ENCODE results near the gene PIK3R5. TPM values are rescaled to one million over a fixed set of nuclear protein-coding genes. Genes with fewer than 3 reads are reported as not detected.

The PIK3R5 gene
- polyA plus RNA-seq, 3 donors: 32.1 to 127 (median 47.5) TPM

- intact Hi-C loops (cut with micrococcal nuclease): no loop called here
- Histone ChIP-seq H3K4me1 (ENCODE audit: control insufficient read depth in 1 of 2, insufficient read depth in 2 of 2, low read length in 2 of 2) (peaks cover 57 to 88% of the 10 kb centered on the region in 2 donors), H3K9ac (ENCODE audit: insufficient read depth, low read length, poor library complexity, severe bottlenecking) (no peak overlapping the region), H3K9me3 (replicated peaks in 1 of 2; ENCODE audit: control insufficient read depth in 1 of 2, insufficient read depth in 1 of 2, low read length in 2 of 2) (no peaks in the 10 kb centered on the region), H3K27me3 (ENCODE audit: control insufficient read depth in 2 of 2, insufficient read depth in 2 of 2, low read length in 2 of 2) (no peaks in the 10 kb centered on the region), H3K27ac (ENCODE audit: low read depth in 1 of 2, low read length in 2 of 2) (peak overlapping the region in 1 of 2 donors; percentile 30), H2AFZ (ENCODE audit: insufficient read depth, low read depth, low read length, poor library complexity, severe bottlenecking) (no peak overlapping the region), H3K4me2 (replicated peaks; ENCODE audit: extremely low read depth, low read length, poor library complexity, severe bottlenecking) (no peak overlapping the region), H3K36me3 (replicated peaks in 1 of 2; ENCODE audit: control insufficient read depth in 1 of 2, insufficient read depth in 2 of 2, low read length in 2 of 2) (peaks cover 16 to 27% of the 10 kb centered on the region in 2 donors), H3K4me3 (replicated peaks in 1 of 3; ENCODE audit: low read depth in 2 of 3, low read length in 3 of 3) (no peak overlapping the region), H3K79me2 (ENCODE audit: insufficient read depth, low read length) (peaks cover 98% of the 10 kb centered on the region), H4K20me1 (ENCODE audit: insufficient read depth, low read length) (peaks cover 52% of the 10 kb centered on the region)
- H3K27me3 Mint-ChIP-seq (ENCODE audit: low read depth in 3 of 3): no peaks in the 10 kb centered on the region
- no peak overlapping the region for H3K4me3 Mint-ChIP-seq
- peaks cover 69 to 78% of the 10 kb centered on the region in 2 donors for H3K36me3 Mint-ChIP-seq
- no peak for TF ChIP-seq CTCF (IDR thresholded peaks at IDR 0.05)
- 94% methylated on average over 9 of the region's 9 CpGs for WGBS (ENCODE audit: insufficient coverage)
- H3K4me1 Mint-ChIP-seq: peaks cover 88% of the 10 kb centered on the region
- H3K27ac Mint-ChIP-seq: peak overlapping the region in 6 of 7 donors; percentile 41 to 81 (median 67)
- DNase-seq: no peak
- peaks cover 0 to 20% (median 0%) of the 10 kb centered on the region in 7 donors for H3K9me3 Mint-ChIP-seq
These were observed 16.3 kb downstream of the PIK3R5 start for GRCh38 chr17:8949061-8949661.

DNA sequence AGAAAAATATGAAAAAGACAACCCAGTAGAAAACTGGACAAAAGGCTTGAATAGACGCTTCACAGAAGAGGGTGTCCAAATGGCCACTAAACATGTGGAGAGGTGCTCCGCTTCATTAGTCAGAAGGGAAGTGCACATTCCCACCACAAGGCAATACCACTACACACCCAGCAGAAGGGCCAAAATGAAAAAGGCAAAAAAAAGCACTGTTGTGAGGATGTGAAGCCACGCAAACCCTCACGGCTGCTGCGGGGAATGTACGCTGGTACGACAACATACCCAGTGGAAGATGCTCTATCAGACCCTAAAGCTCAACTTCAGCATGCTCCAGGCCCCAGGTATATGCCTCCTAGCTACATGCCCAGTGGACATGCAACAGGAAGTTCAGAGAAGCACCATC lies 17.0 kb downstream of the PIK3R5 start:
- Histone ChIP-seq H3K4me3 (replicated peaks in 1 of 3; ENCODE audit: low read depth in 2 of 3, low read length in 3 of 3) (no peak overlapping the region), H3K27ac (ENCODE audit: low read depth in 1 of 2, low read length in 2 of 2) (peak overlapping the region in 1 of 2 donors; percentile 30), H3K9ac (ENCODE audit: insufficient read depth, low read length, poor library complexity, severe bottlenecking) (no peak overlapping the region), H3K36me3 (replicated peaks in 1 of 2; ENCODE audit: control insufficient read depth in 1 of 2, insufficient read depth in 2 of 2, low read length in 2 of 2) (peaks cover 16 to 34% of the 10 kb centered on the region in 2 donors), H2AFZ (ENCODE audit: insufficient read depth, low read depth, low read length, poor library complexity, severe bottlenecking) (no peak overlapping the region), H4K20me1 (ENCODE audit: insufficient read depth, low read length) (peaks cover 55% of the 10 kb centered on the region), H3K79me2 (ENCODE audit: insufficient read depth, low read length) (peaks cover 98% of the 10 kb centered on the region), H3K9me3 (replicated peaks in 1 of 2; ENCODE audit: control insufficient read depth in 1 of 2, insufficient read depth in 1 of 2, low read length in 2 of 2) (no peaks in the 10 kb centered on the region), H3K4me1 (ENCODE audit: control insufficient read depth in 1 of 2, insufficient read depth in 2 of 2, low read length in 2 of 2) (peaks cover 51 to 83% of the 10 kb centered on the region in 2 donors), H3K27me3 (ENCODE audit: control insufficient read depth in 2 of 2, insufficient read depth in 2 of 2, low read length in 2 of 2) (no peaks in the 10 kb centered on the region), H3K4me2 (replicated peaks; ENCODE audit: extremely low read depth, low read length, poor library complexity, severe bottlenecking) (no peak overlapping the region)
- intact Hi-C loops (cut with micrococcal nuclease): no loop called here
- peaks cover 76 to 83% of the 10 kb centered on the region in 2 donors for H3K36me3 Mint-ChIP-seq
- DNase-seq: peak in 1 of 3 donors; percentile 45
- H3K27me3 Mint-ChIP-seq (ENCODE audit: low read depth in 3 of 3): no peaks in the 10 kb centered on the region
- no peak overlapping the region for H3K4me3 Mint-ChIP-seq
- no peak for TF ChIP-seq CTCF (IDR thresholded peaks at IDR 0.05)
- 100% methylated on average over 2 of the region's 7 CpGs for WGBS (ENCODE audit: insufficient coverage)
- H3K9me3 Mint-ChIP-seq: peaks cover 0 to 20% (median 0%) of the 10 kb centered on the region in 7 donors
- H3K27ac Mint-ChIP-seq: peak overlapping the region in 6 of 7 donors; percentile 64 to 85 (median 76)
- peaks cover 81% of the 10 kb centered on the region for H3K4me1 Mint-ChIP-seq
